ENCODE results near the gene DDX41. TPM values are rescaled to one million over a fixed set of nuclear protein-coding genes. Genes with fewer than 3 reads are reported as not detected.

Gene DDX41
- total and polyA plus RNA-seq, 2 donors (not counting 1 experiment from before 2014, with no cell fraction given) = 110 to 168 TPM

GRCh38 chr5:177473443-177474001 lies 43.2 kb downstream of the DDX41 start, which contains the start of gene DBN1:
Gene DBN1 (minus strand): TSS chr5:177473634. CDS start chr5:177473521, 113 bp downstream.
- ChIA-PET POLR2A (interaction anchor here (0.5 to 0.6 kb wide), 2 partner anchors 11 to 20 kb away, joined by 5 to 7 read pairs; no protein-coding TSS in a partner anchor), CTCF (interaction anchor here (1.7 to 2.4 kb wide), 4 partner anchors 16 to 83 kb away, joined by 4 to 10 read pairs (median 8); no protein-coding TSS in a partner anchor)
- Histone ChIP-seq H4K20me1 (ENCODE audit: control insufficient read depth, insufficient read depth, low read length, poor library complexity, severe bottlenecking) (peaks cover 11% of the 10 kb centered on the region), H3K79me2 (ENCODE audit: control insufficient read depth, insufficient read depth, low read length) (no peaks in the 10 kb centered on the region), H3K4me2 (replicated peaks; ENCODE audit: low read depth, low read length, poor library complexity, severe bottlenecking) (peak within 1 kb of the TSS; percentile 96), H3K9ac (ENCODE audit: low read length) (peak within 1 kb of the TSS; percentile 57), H3K27me3 (replicated peaks in 1 of 4; ENCODE audit: control extremely low read depth in 1 of 4, control insufficient read depth in 3 of 4, insufficient read depth in 4 of 4, low read length in 3 of 4) (peaks cover 0 to 24% (median 7%) of the 10 kb centered on the region in 4 experiments), H2AFZ (ENCODE audit: insufficient read depth, low read depth, low read length, poor library complexity, severe bottlenecking) (peak within 1 kb of the TSS; percentile 65), H3K27ac (ENCODE audit: low read length in 2 of 2) (no peak within 1 kb of the TSS), H3K4me1 (ENCODE audit: control insufficient read depth in 2 of 2, insufficient read depth in 2 of 2, low read length in 2 of 2) (peaks cover 7 to 19% of the 10 kb centered on the region in 2 donors), H3K36me3 (replicated peaks in 1 of 2; ENCODE audit: control extremely low read depth in 1 of 2, control insufficient read depth in 1 of 2, extremely low read depth in 1 of 2, insufficient read depth in 2 of 2, low read length in 1 of 2) (no peaks in the 10 kb centered on the region), H3K4me3 (ENCODE audit: control extremely low read depth in 1 of 5, extremely low read depth in 1 of 5, insufficient read depth in 1 of 5, low read depth in 2 of 5, low read length in 4 of 5) (peak within 1 kb of the TSS in 3 of 5 experiments; percentile 41 to 60 (median 49)), H3K9me3 (ENCODE audit: control extremely low read depth in 1 of 3, control insufficient read depth in 2 of 3, insufficient read depth in 1 of 3, low read length in 2 of 3) (no peaks in the 10 kb centered on the region)
- intact Hi-C loops (cut with micrococcal nuclease) = no loop called here
- ATAC-seq (ENCODE audit: low read depth) = peak; percentile 39
- Mint-ChIP-seq H3K27ac (peak within 1 kb of the TSS; percentile 50), H3K9me3 (ENCODE audit: insufficient read depth) (no peaks in the 10 kb centered on the region), H3K27me3 (peaks cover 13% of the 10 kb centered on the region), H3K4me3 (peak within 1 kb of the TSS; percentile 81), H3K4me1 (peaks cover 19% of the 10 kb centered on the region)
- no peak for DNase-seq
- WGBS (ENCODE audit: insufficient coverage) = 2% methylated on average over 47 of the region's 69 CpGs
- TF ChIP-seq CTCF (IDR thresholded peaks at IDR 0.05) (no peak), EZH2 (IDR thresholded peaks at IDR 0.05; ENCODE audit: borderline replicate concordance, insufficient read depth, low read depth, low read length, poor library complexity, severe bottlenecking) (no peak)

Data from B cell (primary cell).